GM21526 (cell line): ENCODE results near the gene PHOX2A.
"Not testable (repeated sequence)": the region's sequence is repeated elsewhere in the genome, so short reads cannot be mapped to it uniquely, and the experiment has no call there.

ENCODE experiments used
- ATAC-seq: cut with Tn5 transposase; IDR thresholded peaks from one replicate; pipeline ENCODE4 v1.9.1; 2021; ENCODE audit warnings: moderate library complexity; ENCODE audit not compliant: unreplicated experiment, low FRiP score

Gene PHOX2A

DNA sequence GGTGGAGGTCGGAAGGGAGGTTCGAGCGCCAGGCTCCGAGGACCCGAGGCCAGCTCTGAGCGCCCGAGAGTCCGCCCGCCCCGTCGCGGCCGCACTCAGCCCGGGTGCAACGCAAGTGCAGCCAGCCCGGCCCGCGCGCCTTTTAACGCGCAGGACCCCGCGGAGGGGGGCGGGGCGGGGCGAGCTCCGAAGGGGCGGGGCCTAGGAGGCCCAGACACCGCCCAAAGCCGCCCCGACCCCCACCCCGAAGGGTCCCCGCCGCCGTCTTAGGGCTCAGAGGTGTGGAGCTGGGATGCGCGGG, at the start of gene PHOX2A:
Gene PHOX2A (minus strand): TSS at position 117 of the 301 bp plus-strand sequence. CDS start 172 bp downstream, outside the sequence.
- ATAC-seq: no peak

- no peak for ATAC-seq
Measured at GRCh38 chr11:72293391-72293790, 49.4 kb upstream of the PHOX2A start.

GRCh38 chr11:72292106-72292785, 48.3 kb upstream of the PHOX2A start:
- ATAC-seq: no peak

GRCh38 chr11:72290741-72291140, 46.8 kb upstream of the PHOX2A start:
- ATAC-seq: not testable (repeated sequence)

- ATAC-seq: no peak
Measured at GRCh38 chr11:72287293-72287692, 43.3 kb upstream of the PHOX2A start.

DNA sequence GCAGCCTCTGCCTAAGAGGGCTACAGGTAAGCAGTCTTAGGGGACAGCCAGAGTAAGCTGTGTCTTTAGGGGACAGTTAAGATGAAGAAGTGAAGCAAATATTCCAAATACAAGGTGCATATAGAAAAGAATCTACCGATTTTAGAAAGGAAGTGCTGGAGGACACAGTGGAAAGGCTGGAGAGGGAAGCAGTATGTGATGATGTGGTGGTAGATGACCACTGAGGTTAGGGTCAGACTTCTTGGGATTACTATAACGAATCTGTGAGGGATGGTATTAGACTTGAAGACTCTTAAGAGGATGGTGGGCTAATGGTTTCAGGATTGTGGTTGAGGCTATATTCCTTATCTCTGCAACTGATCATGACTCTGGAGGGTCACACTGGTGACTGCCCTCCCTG, 40.0 kb upstream of the PHOX2A start:
- ATAC-seq: no peak

GRCh38 chr11:72280726-72281315, 36.8 kb upstream of the PHOX2A start:
- ATAC-seq: no peak

GRCh38 chr11:72280037-72280436, 36.1 kb upstream of the PHOX2A start:
- no peak for ATAC-seq

DNA sequence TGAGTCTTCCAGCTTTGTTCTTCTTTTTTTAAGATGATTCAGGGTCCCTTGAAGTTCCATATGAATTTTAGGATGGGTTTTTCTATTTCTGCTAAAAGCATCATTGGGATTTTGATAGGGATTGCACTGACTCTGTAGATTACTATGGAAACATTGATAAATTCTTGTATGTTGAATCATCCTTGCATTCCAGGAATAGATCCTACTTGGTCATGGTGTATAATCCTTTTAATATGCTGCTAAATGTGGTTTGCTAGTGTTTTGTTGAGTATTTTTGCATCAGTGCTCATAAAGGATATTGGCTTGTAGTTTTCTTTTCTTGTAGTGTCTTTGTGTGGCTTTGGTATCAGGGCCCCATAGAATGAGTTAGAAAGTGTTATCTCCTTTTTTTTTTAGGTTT, 34.9 kb upstream of the PHOX2A start:
- no peak for ATAC-seq

GRCh38 chr11:72274435-72274834, 30.5 kb upstream of the PHOX2A start:
- ATAC-seq: no peak

DNA sequence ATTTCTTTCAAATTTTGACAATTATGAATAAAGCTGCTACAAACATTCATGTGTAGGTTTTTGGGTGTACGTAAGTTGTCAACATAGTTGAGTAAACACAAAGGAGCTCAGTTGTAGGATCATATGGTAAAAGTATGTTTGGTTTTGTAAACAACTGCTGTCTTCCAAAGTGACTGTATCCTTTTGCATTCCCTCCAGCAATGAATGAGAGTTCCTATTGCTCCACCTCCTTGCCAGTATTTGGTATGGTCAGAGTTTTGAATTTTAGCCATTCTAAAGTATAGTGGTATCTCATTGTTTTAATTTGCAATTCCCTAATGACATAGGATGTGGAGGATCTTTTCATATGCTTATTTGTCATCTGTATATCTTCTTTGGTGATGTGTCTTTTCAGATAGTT, 28.0 kb upstream of the PHOX2A start:
- ATAC-seq: no peak

DNA sequence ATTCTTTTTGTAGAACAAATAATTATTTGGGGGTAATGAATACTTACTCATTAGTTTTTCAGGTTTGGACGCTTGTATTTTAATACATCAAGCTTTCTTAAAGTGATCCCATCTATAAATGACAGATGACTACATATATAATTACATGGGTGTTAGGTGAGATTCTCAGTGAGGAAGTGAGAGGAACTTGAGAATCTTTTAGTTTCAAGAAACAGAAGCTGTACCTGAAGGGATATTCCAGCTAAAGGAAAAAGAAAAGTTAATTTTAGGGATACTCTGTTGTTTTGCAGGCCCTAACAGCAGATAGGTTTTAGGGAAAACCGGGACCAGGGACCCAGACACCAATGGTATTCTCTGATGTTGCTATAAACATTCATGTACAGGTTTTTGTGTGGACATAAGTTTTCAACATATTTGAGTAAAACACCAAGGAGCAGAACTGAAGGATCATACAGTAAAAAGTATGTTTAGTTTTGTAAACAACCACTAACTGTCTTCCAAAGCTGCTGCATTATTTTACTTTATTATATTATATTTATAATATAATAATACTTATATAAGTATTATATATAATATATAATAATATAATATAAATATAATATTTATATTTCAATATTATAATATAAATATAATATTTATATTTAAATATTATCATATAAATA, 24.1 kb upstream of the PHOX2A start:
- no peak for ATAC-seq

DNA sequence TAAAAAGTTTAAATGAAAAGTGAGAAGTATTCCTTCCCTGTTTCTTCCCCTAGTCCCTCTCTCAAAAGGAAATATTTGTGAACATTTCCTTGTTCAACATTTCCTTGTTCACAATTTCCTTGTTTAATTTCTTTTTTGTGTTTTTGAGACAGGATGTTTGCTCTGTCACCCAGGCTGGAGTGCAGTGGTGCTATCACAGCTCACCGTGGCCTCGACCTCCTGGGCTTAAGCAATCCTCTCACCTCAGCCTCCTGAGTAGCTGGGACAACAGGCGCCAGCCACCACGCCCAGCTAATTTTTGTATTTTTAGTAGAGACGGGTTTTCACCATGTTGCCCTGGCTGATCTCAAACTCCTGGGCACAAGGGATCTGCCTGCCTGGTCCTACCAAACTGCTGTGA, 23.0 kb upstream of the PHOX2A start:
- not testable (repeated sequence) for ATAC-seq

DNA sequence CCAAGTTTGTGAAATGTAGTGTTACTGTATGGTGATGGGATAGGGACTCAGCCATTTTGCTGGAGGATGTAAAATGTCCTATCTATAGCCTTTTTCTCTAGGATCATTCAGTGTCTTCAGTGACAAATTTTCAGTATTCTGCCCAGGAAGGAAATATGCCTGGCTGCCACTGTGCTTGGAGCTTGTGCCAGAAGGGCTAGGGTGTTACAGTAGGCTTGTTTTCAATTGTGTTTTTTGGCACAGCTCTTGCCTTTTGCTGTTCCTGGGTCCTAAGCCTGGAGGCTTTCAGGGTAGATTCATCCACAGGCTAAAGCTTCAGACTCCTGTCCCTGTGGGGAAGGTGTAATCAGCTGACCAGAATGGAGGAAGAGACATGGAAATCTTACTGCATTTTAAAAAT, 22.0 kb upstream of the PHOX2A start:
- ATAC-seq: no peak

GRCh38 chr11:72263361-72263760, 19.4 kb upstream of the PHOX2A start:
- ATAC-seq: no peak

- no peak for ATAC-seq
Measured at GRCh38 chr11:72260574-72260973, 16.6 kb upstream of the PHOX2A start.

- ATAC-seq: no peak
Measured at GRCh38 chr11:72259490-72259889, 15.5 kb upstream of the PHOX2A start.

- ATAC-seq: no peak
Measured at GRCh38 chr11:72257570-72257969, 13.6 kb upstream of the PHOX2A start.

DNA sequence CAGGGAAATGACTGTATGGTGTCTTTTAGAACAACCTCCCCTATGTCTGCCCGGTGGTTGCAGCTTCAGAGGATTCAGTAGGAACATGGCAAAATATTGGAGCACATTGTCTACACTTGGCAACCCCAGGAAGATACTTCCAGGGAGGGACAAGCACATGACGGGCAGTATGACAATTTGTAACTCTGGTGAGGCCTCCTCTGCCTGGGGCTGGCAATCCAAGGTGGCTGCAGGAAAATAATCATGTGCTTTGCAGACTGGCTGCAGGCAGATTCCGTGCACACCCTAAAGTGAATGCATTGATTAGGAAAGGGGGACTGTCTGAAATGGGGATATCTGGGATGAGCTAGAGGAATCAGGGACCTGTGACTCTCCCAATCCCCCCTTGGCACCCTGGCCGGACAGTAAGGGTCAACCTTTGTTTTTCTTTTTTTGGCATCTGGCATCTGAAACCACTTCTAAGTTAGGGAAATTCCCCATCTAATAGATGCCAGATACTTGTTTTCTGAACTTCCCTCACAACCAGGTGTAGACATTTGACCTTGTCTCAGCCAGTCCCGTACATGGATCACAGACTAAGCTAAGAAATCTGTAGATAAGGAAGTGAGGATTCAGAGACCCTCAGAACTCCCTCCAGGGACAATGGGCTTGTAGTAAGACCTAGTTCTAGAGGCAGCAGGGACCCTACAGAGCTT, 10.5 kb upstream of the PHOX2A start:
- no peak for ATAC-seq

- ATAC-seq: no peak
Measured at GRCh38 chr11:72253392-72253791, 9.4 kb upstream of the PHOX2A start.

GRCh38 chr11:72251614-72252013, 7.6 kb upstream of the PHOX2A start:
- no peak for ATAC-seq
